Measurements from ENCODE around the gene PRPF40A. TPM values are rescaled to one million over a fixed set of nuclear protein-coding genes. Genes with fewer than 3 reads are reported as not detected.

The PRPF40A gene
- total RNA-seq = 134 and 187 TPM in 2 replicates

GRCh38 chr2:152717228-152718075 lies at the start of gene PRPF40A:
TSS of gene PRPF40A (minus strand) at chr2:152717461. CDS start at chr2:152717439, 22 bp downstream.

GRCh38 chr2:152718076-152718908 lies 1.0 kb upstream of the PRPF40A start, which contains the start of gene ARL6IP6:
TSS of gene ARL6IP6 (plus strand) at chr2:152718620. CDS start at chr2:152718625, 5 bp downstream.

Other genes starting within 250 kb of the PRPF40A start
- 21.1 and 39.1 TPM in 2 replicates for gene ARL6IP6, start 1.2 kb upstream of the PRPF40A start, total RNA-seq